ENCODE measurements around the gene FSD1. TPM values are rescaled to one million over a fixed set of nuclear protein-coding genes. Genes with fewer than 3 reads are reported as not detected.
"Not testable (repeated sequence)": the region's sequence is repeated elsewhere in the genome, so short reads cannot be mapped to it uniquely, and the experiment has no call there.

The FSD1 gene
- 1.1 TPM for total RNA-seq

DNA sequence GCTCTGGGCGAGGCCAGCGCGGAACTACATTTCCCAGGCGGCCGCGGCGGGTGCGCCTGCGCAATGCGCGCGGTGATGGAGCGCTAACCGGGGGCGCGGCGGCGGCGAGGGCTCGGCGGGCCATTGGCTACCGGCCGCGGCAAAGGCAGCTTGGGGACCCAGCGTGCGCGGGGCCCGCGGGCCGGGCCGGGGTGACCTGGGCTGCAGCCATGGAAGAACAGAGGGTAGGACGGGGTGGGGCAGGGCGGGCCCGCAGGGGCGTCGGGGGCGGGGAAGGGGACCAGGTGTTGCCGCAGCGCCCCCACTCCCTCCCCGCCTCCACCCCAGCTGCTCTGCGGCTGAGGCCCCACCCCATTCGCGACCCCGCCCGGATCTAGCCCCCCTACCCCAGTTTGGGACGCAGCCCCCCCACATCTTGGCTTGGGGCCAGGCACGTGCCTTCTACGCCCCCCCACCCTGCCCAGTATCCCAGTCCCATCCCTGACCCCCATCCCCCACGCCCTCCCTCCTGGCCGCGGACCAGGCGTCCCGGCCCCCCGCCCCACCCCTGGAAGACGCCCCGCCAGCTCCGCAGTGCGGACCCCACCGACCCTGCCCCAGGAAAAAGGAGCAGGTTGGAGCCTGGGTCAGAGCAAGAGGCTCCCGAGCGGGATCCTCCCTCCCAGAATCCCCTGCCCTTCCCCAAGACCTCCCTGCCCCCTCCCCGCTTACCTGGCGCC lies at the start of gene FSD1:
Gene FSD1 (plus strand): TSS at position 61 of the 719 bp plus-strand sequence. CDS start 149 bp downstream, at position 210.
- peak; percentile 66 for DNase-seq

DNA sequence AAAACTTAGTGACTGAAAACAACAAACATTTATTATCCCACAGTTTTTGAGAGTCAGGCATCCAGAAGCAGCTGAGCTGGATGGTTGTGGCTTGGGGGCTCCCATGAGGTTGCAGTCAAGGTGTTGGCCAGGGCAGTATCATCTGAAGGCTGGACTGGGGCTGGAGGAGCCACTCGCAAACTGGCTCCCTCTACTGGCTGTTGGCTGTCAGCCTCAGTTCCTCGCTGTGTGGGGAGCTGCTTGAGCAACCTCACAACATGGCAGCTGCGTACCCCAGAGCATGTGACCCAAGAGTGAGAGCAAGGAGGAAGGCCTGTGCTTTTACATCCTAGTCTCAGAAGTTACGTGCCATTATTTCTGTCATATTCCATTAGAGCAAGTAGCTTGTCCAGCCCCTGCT lies 47.8 kb upstream of the FSD1 start:
- DNase-seq, result no peak

DNA sequence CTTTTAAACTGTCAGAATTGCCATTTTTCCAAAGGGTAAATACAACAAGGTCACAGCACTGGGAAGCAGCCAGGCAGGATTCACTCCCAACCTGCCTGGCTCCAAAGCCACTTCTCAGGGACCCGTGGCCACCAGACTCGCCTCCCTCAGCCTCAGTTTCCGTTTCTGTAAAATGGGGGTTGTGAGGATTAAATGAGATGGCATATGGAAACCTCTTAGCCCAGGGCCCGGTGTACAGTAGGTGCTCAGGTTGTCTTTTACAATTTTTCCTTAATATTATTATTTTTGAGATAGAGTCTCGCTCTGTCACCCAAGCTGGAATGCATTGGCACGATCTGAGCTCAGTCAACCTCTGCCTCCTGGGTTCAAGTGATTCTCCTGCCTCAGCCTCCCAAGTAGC lies 47.4 kb upstream of the FSD1 start:
- DNase-seq, result no peak

GRCh38 chr19:4258181-4258580 lies 46.2 kb upstream of the FSD1 start:
- no peak for DNase-seq

DNA sequence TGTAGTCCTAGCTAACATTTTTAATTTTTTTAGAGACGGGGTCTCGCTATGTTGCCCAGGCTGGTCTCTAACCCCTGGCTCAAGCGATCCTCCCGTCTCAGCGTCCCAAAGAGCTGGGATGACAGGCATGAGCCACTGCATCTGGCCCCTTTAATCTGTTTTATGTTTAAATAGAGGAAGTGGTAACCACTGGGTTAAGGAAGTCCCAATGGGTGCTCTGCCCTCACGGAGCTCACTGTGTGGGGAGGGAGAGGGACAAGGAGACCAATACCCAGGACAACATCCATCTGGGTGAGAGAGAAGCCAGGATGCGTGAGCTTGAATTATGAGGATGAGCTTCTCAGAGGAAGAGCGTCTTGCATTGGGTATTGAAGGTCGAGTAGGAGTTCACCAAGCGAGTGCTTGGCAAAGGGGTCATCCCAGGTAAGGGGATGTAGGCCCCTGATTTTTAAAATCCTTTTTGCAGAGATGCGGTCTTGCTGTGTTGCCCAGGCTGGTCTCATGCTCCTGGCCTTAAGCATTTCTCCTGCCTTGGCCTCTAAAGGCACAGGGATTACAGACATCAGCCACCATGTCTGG lies 43.7 kb upstream of the FSD1 start:
- no peak for DNase-seq

GRCh38 chr19:4264812-4265211 lies 39.6 kb upstream of the FSD1 start:
- DNase-seq, result no peak

DNA sequence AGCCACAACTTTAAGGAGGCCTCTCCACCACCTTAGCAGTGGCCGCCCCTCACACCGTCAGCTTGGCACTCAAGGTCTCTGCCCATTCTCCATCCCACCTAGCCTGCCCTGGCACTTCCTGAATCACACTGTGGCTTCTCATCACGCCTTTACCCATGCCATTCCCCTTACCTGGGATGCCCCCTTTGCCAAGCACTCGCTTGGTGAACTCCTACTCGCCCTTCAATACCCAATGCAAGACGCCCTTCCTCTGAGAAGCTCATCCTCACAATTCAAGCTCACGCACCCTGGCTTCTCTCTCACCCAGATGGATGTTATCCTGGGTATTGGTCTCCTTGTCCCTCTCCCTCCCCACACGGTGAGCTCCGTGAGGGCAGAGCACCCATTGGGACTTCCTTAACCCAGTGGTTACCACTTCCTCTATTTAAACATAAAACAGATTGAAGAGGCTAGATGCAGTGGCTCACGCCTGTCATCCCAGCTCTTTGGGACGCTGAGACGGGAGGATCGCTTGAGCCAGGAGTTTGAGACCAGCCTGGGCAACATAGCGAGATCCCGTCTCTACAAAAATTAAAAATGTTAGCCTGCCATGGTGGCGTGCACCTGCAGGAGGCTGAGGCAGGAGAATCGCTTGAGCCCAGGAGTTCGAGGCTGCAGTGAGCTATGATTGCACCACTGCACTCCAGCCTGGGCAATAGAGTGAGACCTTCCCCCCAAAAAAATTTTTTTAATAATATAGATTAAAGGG lies 38.0 kb upstream of the FSD1 start:
- no peak for DNase-seq

- peak; percentile 59 for DNase-seq
Observed at GRCh38 chr19:4267101-4267900, 37.1 kb upstream of the FSD1 start.

DNA sequence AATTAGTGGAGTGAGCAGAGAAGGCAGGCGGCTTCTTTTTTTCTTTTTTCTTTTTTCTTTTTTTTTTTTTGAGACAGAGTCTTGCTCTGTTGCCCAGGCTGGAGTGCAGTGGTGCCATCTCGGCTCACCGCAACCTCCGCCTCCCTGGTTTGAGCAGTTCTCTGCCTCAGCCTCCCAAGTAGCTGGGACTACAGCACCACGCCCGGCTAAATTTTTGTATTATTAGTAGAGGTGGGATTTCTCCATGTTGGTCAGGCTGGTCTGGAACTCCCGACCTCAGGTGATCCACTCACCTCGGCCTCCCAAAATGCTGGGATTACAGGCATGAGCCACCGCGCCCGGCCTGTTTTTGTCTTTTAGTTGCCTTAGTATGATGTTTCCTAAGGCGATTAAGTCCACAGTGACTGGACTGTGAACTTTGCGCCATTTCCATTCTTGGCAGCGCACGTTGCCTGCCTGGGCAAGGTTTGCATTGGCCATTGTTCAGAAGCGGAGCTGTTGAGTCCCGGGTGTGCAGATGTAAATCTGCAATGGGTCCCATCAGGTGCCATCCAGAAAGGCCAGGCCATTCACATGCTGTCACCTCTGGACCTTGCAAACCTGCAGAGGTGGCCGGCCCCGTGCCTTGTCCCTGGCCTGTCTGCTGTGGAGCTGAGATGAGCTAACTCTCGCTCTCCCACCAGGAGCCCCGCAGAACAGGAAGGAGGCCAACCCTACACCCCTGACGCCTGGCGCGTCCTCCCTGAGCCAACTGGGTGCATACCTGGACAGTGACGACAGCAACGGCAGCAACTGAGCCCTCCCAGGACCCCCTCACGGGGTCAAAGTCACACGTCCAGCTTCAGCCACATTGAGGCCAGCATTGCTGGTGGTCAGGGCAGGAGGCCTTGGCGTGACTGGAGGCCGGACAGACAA lies 36.2 kb upstream of the FSD1 start:
- no peak for DNase-seq

GRCh38 chr19:4268816-4269430 lies 35.5 kb upstream of the FSD1 start:
- no peak for DNase-seq

DNA sequence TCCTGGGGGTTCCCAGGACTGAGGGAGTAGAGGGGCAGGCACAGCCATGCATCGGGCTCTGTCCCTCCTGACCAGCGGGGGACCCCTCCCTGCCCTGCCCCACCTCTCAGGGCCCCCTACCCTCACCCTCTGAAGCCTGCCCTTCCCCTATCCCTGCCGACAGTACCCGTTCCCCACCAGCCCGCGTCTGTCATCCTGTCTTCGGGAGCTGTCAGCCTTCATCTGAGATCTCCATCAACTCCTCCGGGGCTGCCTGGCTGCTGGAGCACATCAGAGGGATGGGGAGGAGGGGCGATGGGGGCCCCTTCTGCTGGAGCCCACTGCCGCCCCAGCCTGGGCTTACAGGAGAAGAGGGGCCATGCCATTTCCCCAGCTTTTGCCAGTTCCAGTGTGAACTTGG lies 31.5 kb upstream of the FSD1 start:
- no peak for DNase-seq

GRCh38 chr19:4274321-4274686 lies 30.1 kb upstream of the FSD1 start:
- not testable (repeated sequence) for DNase-seq

DNA sequence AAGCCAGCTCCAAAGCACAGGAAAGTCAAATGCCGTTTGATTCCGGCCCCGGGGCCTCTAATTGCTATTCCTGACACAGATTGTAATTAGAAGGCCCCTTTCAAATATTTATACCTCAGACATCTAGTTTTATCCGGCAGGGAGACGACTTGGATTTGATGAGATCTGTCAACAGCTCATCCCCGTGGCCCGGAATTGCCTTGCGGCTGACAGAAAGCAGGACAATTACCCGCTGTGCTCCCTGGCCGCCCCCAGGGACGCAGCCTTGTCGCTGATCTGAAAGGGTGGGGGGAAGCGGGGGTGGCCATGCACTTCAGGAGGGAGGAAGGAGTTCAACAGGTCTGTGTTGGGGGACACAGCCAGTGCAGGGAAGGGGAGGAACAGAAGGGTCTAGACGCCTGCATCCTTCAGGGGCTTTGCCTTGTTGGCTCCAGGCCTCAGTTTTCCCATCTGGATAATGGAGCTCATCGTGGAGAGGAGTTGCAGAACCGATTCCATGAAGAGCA lies 27.2 kb upstream of the FSD1 start:
- no peak for DNase-seq

DNA sequence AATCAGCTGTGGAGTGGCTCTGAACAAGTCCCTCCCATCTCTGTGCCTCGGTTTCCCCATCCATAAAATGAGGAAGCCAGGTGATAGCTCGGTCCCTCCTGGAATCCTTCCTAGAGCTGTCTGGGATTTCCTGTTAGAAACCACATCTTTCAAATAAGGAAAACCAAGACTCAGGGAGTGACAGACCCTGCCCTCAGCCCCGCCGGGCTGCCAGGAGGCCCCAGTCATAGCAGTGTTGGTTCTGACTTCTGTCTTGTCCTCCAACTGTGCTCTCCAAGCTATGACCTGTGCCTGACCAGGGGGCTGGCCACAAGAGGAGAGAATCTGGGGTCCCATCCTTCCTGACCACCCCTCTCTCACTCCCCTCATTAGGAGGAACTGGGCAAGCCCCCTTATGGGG lies 26.4 kb upstream of the FSD1 start:
- no peak for DNase-seq

DNA sequence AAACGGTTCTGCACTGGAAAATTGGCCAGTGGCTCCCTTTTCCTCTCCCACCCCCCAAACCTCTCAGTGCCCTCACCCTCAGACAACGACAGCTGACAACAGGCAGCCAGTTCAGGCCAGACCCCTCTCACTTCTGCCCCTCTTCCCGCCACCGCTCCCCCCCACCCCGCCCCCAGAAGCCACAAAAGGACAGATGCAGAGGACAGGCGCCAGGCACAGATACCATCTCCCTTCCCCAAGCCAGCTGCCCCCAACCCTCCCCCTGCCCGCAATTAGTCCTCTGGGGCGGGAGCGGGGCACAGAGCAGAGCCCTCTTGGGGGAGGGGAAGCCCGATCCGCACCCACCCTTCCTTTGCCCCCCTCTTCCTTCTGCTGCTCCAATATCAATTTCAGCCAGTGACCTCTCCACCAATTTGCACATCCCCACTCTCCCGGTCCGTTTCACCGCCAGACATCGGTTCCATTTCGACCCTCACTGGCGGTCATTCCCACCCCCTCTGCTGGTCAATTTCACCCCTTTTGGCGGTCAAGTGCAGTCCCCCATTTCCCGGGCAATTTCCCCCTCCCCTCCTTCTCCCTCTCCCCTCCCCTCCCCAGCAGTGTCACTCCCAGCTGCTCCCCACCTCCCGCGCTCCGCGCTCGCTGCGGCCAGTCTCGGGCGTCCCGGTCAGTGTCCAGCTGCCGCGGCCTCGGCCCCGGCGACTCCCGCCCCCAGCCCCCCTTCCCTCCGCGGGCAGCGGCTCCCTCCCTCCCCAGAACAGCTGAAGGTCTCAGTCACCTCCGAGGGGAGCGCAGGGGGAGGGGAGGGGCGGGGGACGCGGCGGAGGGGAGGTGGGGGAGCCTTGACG lies 25.8 kb upstream of the FSD1 start, which contains the start of gene SHD:
Gene SHD (plus strand): TSS at position 848 of the 848 bp plus-strand sequence. CDS start 798 bp downstream, outside the sequence.
- DNase-seq, result peak; percentile 89

DNA sequence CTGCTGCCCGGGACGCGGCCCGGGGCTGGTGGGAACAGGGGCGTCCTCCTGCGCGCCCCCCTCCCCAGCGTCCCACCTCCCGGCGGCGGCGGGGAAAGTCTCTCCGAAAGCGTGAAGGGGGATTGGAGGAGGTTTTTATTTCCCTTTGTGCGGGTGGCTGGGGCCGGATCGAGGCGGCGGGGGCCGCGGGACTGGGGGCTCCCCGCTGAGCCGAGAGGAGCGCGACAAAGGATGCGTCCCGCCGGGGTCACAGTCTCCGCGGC lies 25.2 kb upstream of the FSD1 start:
- DNase-seq, result no peak

GRCh38 chr19:4279530-4280422 lies 24.6 kb upstream of the FSD1 start:
- DNase-seq, result no peak

DNA sequence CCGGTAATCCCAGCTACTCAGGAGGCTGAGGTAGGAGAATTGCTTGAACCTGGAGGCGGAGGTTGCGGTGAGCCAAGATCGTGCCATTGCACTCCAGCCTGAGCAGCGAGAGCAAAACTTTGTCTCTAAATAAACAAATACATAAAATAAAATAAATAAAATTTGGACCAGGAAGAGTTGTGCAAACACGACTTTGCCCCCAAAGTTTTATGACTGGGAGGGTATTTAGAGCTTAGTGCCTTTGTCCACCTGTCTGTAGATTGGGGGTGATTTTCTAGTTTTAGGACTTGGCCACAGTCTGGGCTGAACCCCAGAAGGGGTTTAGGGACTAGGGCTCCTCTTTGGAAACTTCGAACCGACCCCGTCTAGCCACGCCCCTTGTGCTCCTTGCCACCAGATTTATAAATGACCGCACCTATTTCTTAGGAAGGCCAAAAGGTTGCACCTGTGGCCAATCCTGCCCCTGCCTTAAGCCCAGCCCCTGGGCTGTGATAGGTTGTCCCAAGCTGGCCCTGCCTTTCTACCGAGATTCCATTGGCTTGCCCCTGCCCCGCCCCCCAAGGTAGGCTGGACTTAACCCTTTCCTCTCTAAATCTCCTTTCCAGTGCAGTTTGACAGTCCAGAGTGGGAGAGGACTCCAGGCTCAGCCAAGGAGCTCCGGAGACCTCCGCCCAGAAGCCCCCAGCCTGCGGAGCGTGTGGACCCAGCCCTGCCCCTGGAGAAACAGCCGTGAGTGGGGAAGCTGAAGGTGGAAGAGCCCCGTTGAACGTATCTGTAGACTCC lies 20.0 kb upstream of the FSD1 start:
- DNase-seq, result no peak

Data from tongue (tissue), 2 donors.